GM10266 (cell line): ENCODE measurements around the gene PGPEP1.

Source experiments
- DNase-seq: peaks from one replicate; pipeline ENCODE4 v3.0.0; 2012; ENCODE audit errors: extremely low spot score
- CTCF ChIP-seq: IDR thresholded peaks from 2 replicates; pipeline ENCODE4 v1.5.1; 2012; ENCODE audit warnings: mild to moderate bottlenecking, low read depth; ENCODE audit not compliant: control insufficient read depth, insufficient read depth; ENCODE audit errors: missing control alignments

The PGPEP1 gene

GRCh38 chr19:18390065-18390907, 49.9 kb downstream of the PGPEP1 start:
- no peak for TF ChIP-seq CTCF
- no peak for DNase-seq

GRCh38 chr19:18391509-18392075, 51.2 kb downstream of the PGPEP1 start:
- DNase-seq = no peak
- no peak for TF ChIP-seq CTCF

GRCh38 chr19:18392417-18392816, 52.0 kb downstream of the PGPEP1 start:
- TF ChIP-seq CTCF = no peak
- no peak for DNase-seq

GRCh38 chr19:18392926-18393325, 52.5 kb downstream of the PGPEP1 start:
- DNase-seq = no peak
- TF ChIP-seq CTCF = no peak

GRCh38 chr19:18393836-18394235, 53.4 kb downstream of the PGPEP1 start:
- DNase-seq = no peak
- TF ChIP-seq CTCF = no peak

GRCh38 chr19:18396471-18397241, 56.3 kb downstream of the PGPEP1 start:
- no peak for TF ChIP-seq CTCF
- no peak for DNase-seq
